WTC11 (cell line): ENCODE measurements around the gene WDR46. TPM values are rescaled to one million over a fixed set of nuclear protein-coding genes. Genes with fewer than 3 reads are reported as not detected.

Experiments
- ATAC-seq: fragments of 200-7000 bp; cut with Tn5 transposase; 2 replicates; pipeline ENCODE4 v1.10.0; 2021; ENCODE audit warnings: mild to moderate bottlenecking, moderate library complexity
- CTCF ChIA-PET: fragments of 300-600 bp; sonication (Branson Sonifier 250); formaldehyde crosslinking; loops from one replicate; lab custom pipeline; 2021; ENCODE audit warnings: antibody characterized with exemption; lab: Charles Lee
- POLR2A ChIA-PET: fragments of 350-600 bp; sonication (Branson Sonifier 250); formaldehyde crosslinking; loops from one replicate; lab custom pipeline; 2021; ENCODE audit warnings: antibody characterized with exemption; lab: Charles Lee
- DNase-seq: peaks from one replicate; pipeline ENCODE4 v3.0.0; 2021; ENCODE audit warnings: low spot score
- H3K27ac Mint-ChIP-seq: 2 replicates; pipeline ENCODE4 v1.8.0; 2021; ENCODE audit warnings: mixed read lengths
- H3K27me3 Mint-ChIP-seq: 2 replicates; pipeline ENCODE4 v1.8.0; 2021; ENCODE audit warnings: low read depth, mild to moderate bottlenecking, moderate library complexity, mixed read lengths
- H3K36me3 Mint-ChIP-seq: 2 replicates; pipeline ENCODE4 v1.8.0; 2021; ENCODE audit warnings: mixed read lengths
- H3K4me1 Mint-ChIP-seq: 2 replicates; pipeline ENCODE4 v1.8.0; 2022; ENCODE audit warnings: mixed read lengths
- H3K4me3 Mint-ChIP-seq: 2 replicates; pipeline ENCODE4 v1.8.0; 2021; ENCODE audit warnings: mild to moderate bottlenecking, moderate library complexity, mixed read lengths
- H3K9me3 Mint-ChIP-seq: 2 replicates; pipeline ENCODE4 v1.8.0; 2021; ENCODE audit warnings: mixed read lengths
- ATF3 ChIP-seq: sonication (generic); formaldehyde crosslinking; conservative IDR thresholded peaks from 2 replicates; pipeline ENCODE4 v1.8.1; 2022; ENCODE audit warnings: mild to moderate bottlenecking, missing genetic modification reagents
- CBFB ChIP-seq: sonication (generic); formaldehyde crosslinking; IDR thresholded peaks from 2 replicates; pipeline ENCODE4 v1.8.1; 2022; ENCODE audit warnings: mild to moderate bottlenecking, low read depth, missing genetic modification reagents
- CREM ChIP-seq: sonication (generic); formaldehyde crosslinking; IDR thresholded peaks from 2 replicates; pipeline ENCODE4 v1.8.1; 2022; ENCODE audit warnings: mild to moderate bottlenecking, missing genetic modification reagents, moderate library complexity
- ELF4 ChIP-seq: sonication (generic); formaldehyde crosslinking; IDR thresholded peaks from 2 replicates; pipeline ENCODE4 v1.8.1; 2022; ENCODE audit warnings: low read depth, mild to moderate bottlenecking, moderate library complexity, missing genetic modification reagents
- GABPB1 ChIP-seq: sonication (generic); formaldehyde crosslinking; IDR thresholded peaks from 2 replicates; pipeline ENCODE4 v1.8.1; 2023; ENCODE audit warnings: mild to moderate bottlenecking, missing genetic modification reagents
- HMGA2 ChIP-seq: fragments of 250-450 bp; sonication (Bioruptor Pico); IDR thresholded peaks from 2 replicates; pipeline ENCODE4 v1.4.0; 2021; ENCODE audit warnings: mild to moderate bottlenecking, moderate library complexity
- SMAD3 ChIP-seq: sonication (generic); formaldehyde crosslinking; IDR thresholded peaks from 2 replicates; pipeline ENCODE4 v1.8.0; 2022; ENCODE audit warnings: missing genetic modification reagents, mild to moderate bottlenecking, borderline replicate concordance
- TEAD4 ChIP-seq: sonication (generic); formaldehyde crosslinking; IDR thresholded peaks from 2 replicates; pipeline ENCODE4 v1.8.0; 2022; ENCODE audit warnings: mild to moderate bottlenecking, missing genetic modification reagents
- ZNF121 ChIP-seq: sonication (generic); formaldehyde crosslinking; IDR thresholded peaks from 2 replicates; pipeline ENCODE4 v1.8.0; 2023; ENCODE audit warnings: missing genetic modification reagents
- ZNF138 ChIP-seq: sonication (generic); formaldehyde crosslinking; conservative IDR thresholded peaks from 2 replicates; pipeline ENCODE4 v1.8.1; 2022; ENCODE audit warnings: mild to moderate bottlenecking, moderate library complexity, missing genetic modification reagents
- ZNF263 ChIP-seq: sonication (generic); formaldehyde crosslinking; IDR thresholded peaks from 2 replicates; pipeline ENCODE4 v1.8.1; 2022; ENCODE audit warnings: low read depth, mild to moderate bottlenecking, moderate library complexity, missing genetic modification reagents
- ZNF317 ChIP-seq: sonication (generic); formaldehyde crosslinking; IDR thresholded peaks from 2 replicates; pipeline ENCODE4 v1.8.1; 2023; ENCODE audit warnings: low read depth, mild to moderate bottlenecking, moderate library complexity, missing genetic modification reagents, borderline replicate concordance
- ZNF425 ChIP-seq: fragments of 250-450 bp; sonication (Bioruptor Pico); conservative IDR thresholded peaks from 2 replicates; pipeline ENCODE4 v1.9.0; 2021; ENCODE audit warnings: mild to moderate bottlenecking
- ZSCAN18 ChIP-seq: fragments of 250-450 bp; sonication (Bioruptor Pico); IDR thresholded peaks from 2 replicates; pipeline ENCODE4 v2.1.2; 2022; ENCODE audit warnings: mild to moderate bottlenecking, moderate library complexity
- total RNA-seq: library from RNA; stranded (reverse); gene quantifications from 3 replicates; pipeline ENCODE4 v1.2.3, GENCODE V29; 2021
- TF ChIP-seq, protein P1 (sequence below): sonication (generic); formaldehyde crosslinking; IDR thresholded peaks from 2 replicates; pipeline ENCODE4 v1.8.1; 2023; ENCODE audit warnings: mild to moderate bottlenecking, missing genetic modification reagents, borderline replicate concordance
- TF ChIP-seq, protein P2 (sequence below): sonication (generic); formaldehyde crosslinking; IDR thresholded peaks from 2 replicates; pipeline ENCODE4 v1.8.1; 2022; ENCODE audit warnings: low read depth, mild to moderate bottlenecking, moderate library complexity, missing genetic modification reagents, borderline replicate concordance
- TF ChIP-seq, protein P3 (sequence below): sonication (generic); formaldehyde crosslinking; IDR thresholded peaks from 2 replicates; pipeline ENCODE4 v1.8.1; 2023; ENCODE audit warnings: mild to moderate bottlenecking, missing genetic modification reagents, moderate library complexity
- TF ChIP-seq, protein P4 (sequence below): sonication (generic); formaldehyde crosslinking; IDR thresholded peaks from 2 replicates; pipeline ENCODE4 v1.8.1; 2023; ENCODE audit warnings: mild to moderate bottlenecking, moderate library complexity, missing genetic modification reagents
- TF ChIP-seq, protein P5 (sequence below): sonication (generic); formaldehyde crosslinking; conservative IDR thresholded peaks from 2 replicates; pipeline ENCODE4 v1.8.1; 2023; ENCODE audit warnings: mild to moderate bottlenecking, low read depth, missing genetic modification reagents, moderate library complexity

WDR46 gene
- total RNA-seq, 1 experiment from 2014 or later: 94.5 TPM

DNA sequence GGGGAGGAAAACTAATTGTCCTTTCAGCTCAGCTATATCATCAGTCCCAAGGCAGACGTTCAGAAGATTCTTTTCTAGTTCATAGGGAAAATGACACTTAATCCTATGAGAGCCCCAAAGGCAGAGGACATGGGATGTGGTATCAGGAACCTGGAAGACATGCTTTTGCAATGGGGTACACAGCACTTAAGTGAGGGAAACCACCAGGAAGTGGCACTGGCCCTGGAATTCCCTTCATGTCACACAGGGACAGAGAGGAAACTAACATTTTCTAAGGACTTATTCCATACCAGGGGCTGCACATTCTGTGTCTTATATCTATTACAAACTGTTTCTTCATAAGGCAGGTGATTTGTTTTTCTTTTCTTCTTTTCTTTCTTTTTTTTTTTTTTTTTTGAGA, 45.6 kb downstream of the WDR46 start (continued):
- TF ChIP-seq, protein P1, sequence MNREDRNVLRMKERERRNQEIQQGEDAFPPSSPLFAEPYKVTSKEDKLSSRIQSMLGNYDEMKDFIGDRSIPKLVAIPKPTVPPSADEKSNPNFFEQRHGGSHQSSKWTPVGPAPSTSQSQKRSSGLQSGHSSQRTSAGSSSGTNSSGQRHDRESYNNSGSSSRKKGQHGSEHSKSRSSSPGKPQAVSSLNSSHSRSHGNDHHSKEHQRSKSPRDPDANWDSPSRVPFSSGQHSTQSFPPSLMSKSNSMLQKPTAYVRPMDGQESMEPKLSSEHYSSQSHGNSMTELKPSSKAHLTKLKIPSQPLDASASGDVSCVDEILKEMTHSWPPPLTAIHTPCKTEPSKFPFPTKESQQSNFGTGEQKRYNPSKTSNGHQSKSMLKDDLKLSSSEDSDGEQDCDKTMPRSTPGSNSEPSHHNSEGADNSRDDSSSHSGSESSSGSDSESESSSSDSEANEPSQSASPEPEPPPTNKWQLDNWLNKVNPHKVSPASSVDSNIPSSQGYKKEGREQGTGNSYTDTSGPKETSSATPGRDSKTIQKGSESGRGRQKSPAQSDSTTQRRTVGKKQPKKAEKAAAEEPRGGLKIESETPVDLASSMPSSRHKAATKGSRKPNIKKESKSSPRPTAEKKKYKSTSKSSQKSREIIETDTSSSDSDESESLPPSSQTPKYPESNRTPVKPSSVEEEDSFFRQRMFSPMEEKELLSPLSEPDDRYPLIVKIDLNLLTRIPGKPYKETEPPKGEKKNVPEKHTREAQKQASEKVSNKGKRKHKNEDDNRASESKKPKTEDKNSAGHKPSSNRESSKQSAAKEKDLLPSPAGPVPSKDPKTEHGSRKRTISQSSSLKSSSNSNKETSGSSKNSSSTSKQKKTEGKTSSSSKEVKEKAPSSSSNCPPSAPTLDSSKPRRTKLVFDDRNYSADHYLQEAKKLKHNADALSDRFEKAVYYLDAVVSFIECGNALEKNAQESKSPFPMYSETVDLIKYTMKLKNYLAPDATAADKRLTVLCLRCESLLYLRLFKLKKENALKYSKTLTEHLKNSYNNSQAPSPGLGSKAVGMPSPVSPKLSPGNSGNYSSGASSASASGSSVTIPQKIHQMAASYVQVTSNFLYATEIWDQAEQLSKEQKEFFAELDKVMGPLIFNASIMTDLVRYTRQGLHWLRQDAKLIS (CRISPR knock-in tag): no peak
- TF ChIP-seq ZNF121 (CRISPR knock-in tag) (no peak), GABPB1 (CRISPR knock-in tag) (no peak), ZSCAN18 (no peak)

- Mint-ChIP-seq H3K4me3 (no peak overlapping the region), H3K27ac (no peak overlapping the region), H3K27me3 (peaks cover 59% of the 10 kb centered on the region), H3K4me1 (peaks cover 2% of the 10 kb centered on the region; the same call in 1 of the 2 replicates), H3K9me3 (no peaks in the 10 kb centered on the region), H3K36me3 (no peaks in the 10 kb centered on the region)
- POLR2A ChIA-PET: no interaction called here
- no peak for TF ChIP-seq HMGA2 (CRISPR knock-in tag)
- TF ChIP-seq, protein P2, sequence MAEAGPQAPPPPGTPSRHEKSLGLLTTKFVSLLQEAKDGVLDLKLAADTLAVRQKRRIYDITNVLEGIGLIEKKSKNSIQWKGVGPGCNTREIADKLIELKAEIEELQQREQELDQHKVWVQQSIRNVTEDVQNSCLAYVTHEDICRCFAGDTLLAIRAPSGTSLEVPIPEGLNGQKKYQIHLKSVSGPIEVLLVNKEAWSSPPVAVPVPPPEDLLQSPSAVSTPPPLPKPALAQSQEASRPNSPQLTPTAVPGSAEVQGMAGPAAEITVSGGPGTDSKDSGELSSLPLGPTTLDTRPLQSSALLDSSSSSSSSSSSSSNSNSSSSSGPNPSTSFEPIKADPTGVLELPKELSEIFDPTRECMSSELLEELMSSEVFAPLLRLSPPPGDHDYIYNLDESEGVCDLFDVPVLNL (CRISPR knock-in tag): no peak
- TF ChIP-seq ZNF138: no peak
- no peak for TF ChIP-seq SMAD3
- TF ChIP-seq ZNF317 (CRISPR knock-in tag): no peak
- TF ChIP-seq, protein P3, sequence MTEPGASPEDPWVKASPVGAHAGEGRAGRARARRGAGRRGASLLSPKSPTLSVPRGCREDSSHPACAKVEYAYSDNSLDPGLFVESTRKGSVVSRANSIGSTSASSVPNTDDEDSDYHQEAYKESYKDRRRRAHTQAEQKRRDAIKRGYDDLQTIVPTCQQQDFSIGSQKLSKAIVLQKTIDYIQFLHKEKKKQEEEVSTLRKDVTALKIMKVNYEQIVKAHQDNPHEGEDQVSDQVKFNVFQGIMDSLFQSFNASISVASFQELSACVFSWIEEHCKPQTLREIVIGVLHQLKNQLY (CRISPR knock-in tag): no peak
- no peak for TF ChIP-seq TEAD4 (CRISPR knock-in tag)
- TF ChIP-seq GABPB1 (CRISPR knock-in tag): no peak
- ATAC-seq: no peak
- CTCF ChIA-PET: interaction anchor here (0.6 kb wide), 1 partner anchor 13 kb away, joined by 5 read pairs; no protein-coding TSS in a partner anchor
- DNase-seq: no peak
Measured at GRCh38 chr6:33241968-33242367, 47.1 kb downstream of the WDR46 start.

- ChIA-PET POLR2A (no interaction called here), CTCF (interaction anchor here (1.8 to 2.9 kb wide), 2 partner anchors 10 to 112 kb away, joined by 5 to 10 read pairs; no protein-coding TSS in a partner anchor)
- Mint-ChIP-seq H3K36me3 (no peaks in the 10 kb centered on the region), H3K27ac (no peak overlapping the region), H3K9me3 (no peaks in the 10 kb centered on the region), H3K4me1 (peaks cover 18% of the 10 kb centered on the region), H3K4me3 (no peak overlapping the region), H3K27me3 (peaks cover 45% of the 10 kb centered on the region)
- ATAC-seq (no peak), DNase-seq (no peak)
- TF ChIP-seq, protein P4, sequence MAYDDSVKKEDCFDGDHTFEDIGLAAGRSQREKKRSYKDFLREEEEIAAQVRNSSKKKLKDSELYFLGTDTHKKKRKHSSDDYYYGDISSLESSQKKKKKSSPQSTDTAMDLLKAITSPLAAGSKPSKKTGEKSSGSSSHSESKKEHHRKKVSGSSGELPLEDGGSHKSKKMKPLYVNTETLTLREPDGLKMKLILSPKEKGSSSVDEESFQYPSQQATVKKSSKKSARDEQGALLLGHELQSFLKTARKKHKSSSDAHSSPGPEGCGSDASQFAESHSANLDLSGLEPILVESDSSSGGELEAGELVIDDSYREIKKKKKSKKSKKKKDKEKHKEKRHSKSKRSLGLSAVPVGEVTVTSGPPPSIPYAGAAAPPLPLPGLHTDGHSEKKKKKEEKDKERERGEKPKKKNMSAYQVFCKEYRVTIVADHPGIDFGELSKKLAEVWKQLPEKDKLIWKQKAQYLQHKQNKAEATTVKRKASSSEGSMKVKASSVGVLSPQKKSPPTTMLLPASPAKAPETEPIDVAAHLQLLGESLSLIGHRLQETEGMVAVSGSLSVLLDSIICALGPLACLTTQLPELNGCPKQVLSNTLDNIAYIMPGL (CRISPR knock-in tag): no peak
- TF ChIP-seq GABPB1 (CRISPR knock-in tag): no peak
- TF ChIP-seq ZNF425: no peak
- TF ChIP-seq ZNF263 (CRISPR knock-in tag): no peak
- TF ChIP-seq CBFB (CRISPR knock-in tag): no peak
- TF ChIP-seq ELF4 (CRISPR knock-in tag): no peak
- TF ChIP-seq ATF3 (CRISPR knock-in tag): no peak
- TF ChIP-seq, protein P5, sequence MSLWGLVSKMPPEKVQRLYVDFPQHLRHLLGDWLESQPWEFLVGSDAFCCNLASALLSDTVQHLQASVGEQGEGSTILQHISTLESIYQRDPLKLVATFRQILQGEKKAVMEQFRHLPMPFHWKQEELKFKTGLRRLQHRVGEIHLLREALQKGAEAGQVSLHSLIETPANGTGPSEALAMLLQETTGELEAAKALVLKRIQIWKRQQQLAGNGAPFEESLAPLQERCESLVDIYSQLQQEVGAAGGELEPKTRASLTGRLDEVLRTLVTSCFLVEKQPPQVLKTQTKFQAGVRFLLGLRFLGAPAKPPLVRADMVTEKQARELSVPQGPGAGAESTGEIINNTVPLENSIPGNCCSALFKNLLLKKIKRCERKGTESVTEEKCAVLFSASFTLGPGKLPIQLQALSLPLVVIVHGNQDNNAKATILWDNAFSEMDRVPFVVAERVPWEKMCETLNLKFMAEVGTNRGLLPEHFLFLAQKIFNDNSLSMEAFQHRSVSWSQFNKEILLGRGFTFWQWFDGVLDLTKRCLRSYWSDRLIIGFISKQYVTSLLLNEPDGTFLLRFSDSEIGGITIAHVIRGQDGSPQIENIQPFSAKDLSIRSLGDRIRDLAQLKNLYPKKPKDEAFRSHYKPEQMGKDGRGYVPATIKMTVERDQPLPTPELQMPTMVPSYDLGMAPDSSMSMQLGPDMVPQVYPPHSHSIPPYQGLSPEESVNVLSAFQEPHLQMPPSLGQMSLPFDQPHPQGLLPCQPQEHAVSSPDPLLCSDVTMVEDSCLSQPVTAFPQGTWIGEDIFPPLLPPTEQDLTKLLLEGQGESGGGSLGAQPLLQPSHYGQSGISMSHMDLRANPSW (CRISPR knock-in tag): no peak
- no peak for TF ChIP-seq CREM
Measured at GRCh38 chr6:33237741-33238140, 51.3 kb downstream of the WDR46 start.
